Activated T-helper 1 cell treated with anti-CD3 and anti-CD28 coated beads, Interleukin-12 subunit alpha, Interleukin-12 subunit beta, Interleukin-2, Interleukin-4 antibody, amounts not matched to agents 30 ng/mL and 10 ng/mL and 1 ng/mL, durations not matched to agents 14 hours and 24 hours and 36 hours (primary cell): ENCODE measurements around the gene HPS1. TPM values are rescaled to one million over a fixed set of nuclear protein-coding genes. Genes with fewer than 3 reads are reported as not detected.
A peak's percentile ranks its signal among the peaks of the same experiment; 100 is the strongest.

Experiments used
- DNase-seq: peaks from one replicate; pipeline ENCODE4 v3.0.0; 2021; ENCODE audit warnings: low spot score
- H3K27ac Mint-ChIP-seq: one replicate; pipeline ENCODE4 v1.8.0; 2021; ENCODE audit warnings: mild to moderate bottlenecking, mixed read lengths
- H3K27me3 Mint-ChIP-seq: one replicate; pipeline ENCODE4 v1.8.0; 2022; ENCODE audit warnings: mild to moderate bottlenecking, moderate library complexity, mixed read lengths; ENCODE audit not compliant: insufficient read depth
- H3K36me3 Mint-ChIP-seq: one replicate; pipeline ENCODE4 v1.8.0; 2021; ENCODE audit warnings: low read depth, mixed read lengths
- H3K4me1 Mint-ChIP-seq: one replicate; pipeline ENCODE4 v1.8.0; 2021; ENCODE audit warnings: low read depth, mixed read lengths
- H3K4me3 Mint-ChIP-seq: one replicate; pipeline ENCODE4 v1.8.0; 2021; ENCODE audit warnings: mild to moderate bottlenecking, moderate library complexity, mixed read lengths
- H3K9me3 Mint-ChIP-seq: one replicate; pipeline ENCODE4 v1.8.0; 2021; ENCODE audit warnings: mixed read lengths
- intact Hi-C: fragments of 100-400 bp; cut with micrococcal nuclease; formaldehyde crosslinking; loops from one replicate; pipeline ENCODE4 v1.15.1; 2024
- total RNA-seq: library from RNA; stranded (reverse); gene quantifications from 2 replicates; pipeline ENCODE4 v1.2.3, GENCODE V29; 2022

HPS1 gene
- total RNA-seq, 1 donor from 2014 or later, result 63.1 TPM

- H3K36me3 Mint-ChIP-seq, result peaks cover 11% of the 10 kb centered on the region
- no peak overlapping the region for H3K27ac Mint-ChIP-seq
- no peaks in the 10 kb centered on the region for H3K9me3 Mint-ChIP-seq
- intact Hi-C loops, result no loop called here
- no peak overlapping the region for H3K4me3 Mint-ChIP-seq
- no peak for DNase-seq
- no peaks in the 10 kb centered on the region for H3K27me3 Mint-ChIP-seq
- H3K4me1 Mint-ChIP-seq, result no peaks in the 10 kb centered on the region
Measured at GRCh38 chr10:98422182-98422581, 24.6 kb downstream of the HPS1 start.

- intact Hi-C loops, result no loop called here
- no peak overlapping the region for H3K4me3 Mint-ChIP-seq
- H3K9me3 Mint-ChIP-seq, result no peaks in the 10 kb centered on the region
- no peaks in the 10 kb centered on the region for H3K4me1 Mint-ChIP-seq
- no peaks in the 10 kb centered on the region for H3K27me3 Mint-ChIP-seq
- H3K27ac Mint-ChIP-seq, result no peak overlapping the region
- no peak for DNase-seq
- peaks cover 11% of the 10 kb centered on the region for H3K36me3 Mint-ChIP-seq
Measured at GRCh38 chr10:98420786-98421185, 25.9 kb downstream of the HPS1 start.

- H3K9me3 Mint-ChIP-seq, result no peaks in the 10 kb centered on the region
- no peaks in the 10 kb centered on the region for H3K27me3 Mint-ChIP-seq
Measured at GRCh38 chr10:98419469-98420261, 27.1 kb downstream of the HPS1 start.

GRCh38 chr10:98418665-98419468 is 27.9 kb downstream of the HPS1 start:
- Mint-ChIP-seq H3K9me3 (no peaks in the 10 kb centered on the region), H3K4me3 (no peak overlapping the region), H3K27me3 (no peaks in the 10 kb centered on the region), H3K4me1 (peaks cover 15% of the 10 kb centered on the region), H3K36me3 (peaks cover 13% of the 10 kb centered on the region), H3K27ac (no peak overlapping the region)
- no peak for DNase-seq
- intact Hi-C loops, result no loop called here

More at GRCh38 chr10:98419469-98420261, 27.1 kb downstream of the HPS1 start:
- no peak overlapping the region for H3K27ac Mint-ChIP-seq
- DNase-seq, result no peak
- peaks cover 8% of the 10 kb centered on the region for H3K4me1 Mint-ChIP-seq
- intact Hi-C loops, result no loop called here
- H3K4me3 Mint-ChIP-seq, result no peak overlapping the region
- peaks cover 13% of the 10 kb centered on the region for H3K36me3 Mint-ChIP-seq

GRCh38 chr10:98417973-98418664 is 28.6 kb downstream of the HPS1 start:
- Mint-ChIP-seq H3K27ac (no peak overlapping the region), H3K4me1 (peaks cover 15% of the 10 kb centered on the region), H3K4me3 (no peak overlapping the region), H3K9me3 (no peaks in the 10 kb centered on the region), H3K36me3 (peaks cover 11% of the 10 kb centered on the region), H3K27me3 (no peaks in the 10 kb centered on the region)
- intact Hi-C loops, result no loop called here
- DNase-seq, result no peak

GRCh38 chr10:98417481-98417959 is 29.2 kb downstream of the HPS1 start:
- peaks cover 11% of the 10 kb centered on the region for H3K36me3 Mint-ChIP-seq
- no peak overlapping the region for H3K27ac Mint-ChIP-seq
- intact Hi-C loops, result no loop called here
- H3K9me3 Mint-ChIP-seq, result no peaks in the 10 kb centered on the region
- no peaks in the 10 kb centered on the region for H3K27me3 Mint-ChIP-seq
- no peak for DNase-seq
- H3K4me1 Mint-ChIP-seq, result peaks cover 15% of the 10 kb centered on the region
- no peak overlapping the region for H3K4me3 Mint-ChIP-seq

- Mint-ChIP-seq H3K27ac (no peak overlapping the region), H3K9me3 (no peaks in the 10 kb centered on the region), H3K27me3 (no peaks in the 10 kb centered on the region), H3K4me1 (peaks cover 15% of the 10 kb centered on the region), H3K36me3 (peaks cover 11% of the 10 kb centered on the region), H3K4me3 (no peak overlapping the region)
- DNase-seq, result no peak
- intact Hi-C loops, result no loop called here
Measured at GRCh38 chr10:98416606-98417388, 29.9 kb downstream of the HPS1 start.

GRCh38 chr10:98415731-98416119 is 31.0 kb downstream of the HPS1 start:
- intact Hi-C loops, result no loop called here
- H3K27ac Mint-ChIP-seq, result no peak overlapping the region

GRCh38 chr10:98414932-98415730 is 31.6 kb downstream of the HPS1 start, which contains the start of gene PYROXD2:
PYROXD2 (minus strand) TSS chr10:98415182; CDS start chr10:98415135, 47 bp downstream.
- intact Hi-C loops, result no loop called here
- Mint-ChIP-seq H3K4me3 (peak within 1 kb of the TSS; percentile 80), H3K27ac (peak within 1 kb of the TSS; percentile 62), H3K27me3 (no peaks in the 10 kb centered on the region), H3K36me3 (peaks cover 11% of the 10 kb centered on the region), H3K4me1 (peaks cover 15% of the 10 kb centered on the region), H3K9me3 (no peaks in the 10 kb centered on the region)
- peak; percentile 17 for DNase-seq

More at GRCh38 chr10:98415731-98416119, 31.0 kb downstream of the HPS1 start:
- peaks cover 15% of the 10 kb centered on the region for H3K4me1 Mint-ChIP-seq
- peaks cover 11% of the 10 kb centered on the region for H3K36me3 Mint-ChIP-seq
- DNase-seq, result no peak
- H3K27me3 Mint-ChIP-seq, result no peaks in the 10 kb centered on the region
- H3K4me3 Mint-ChIP-seq, result no peak overlapping the region
- H3K9me3 Mint-ChIP-seq, result no peaks in the 10 kb centered on the region

GRCh38 chr10:98414578-98414931 is 32.2 kb downstream of the HPS1 start:
- Mint-ChIP-seq H3K27me3 (no peaks in the 10 kb centered on the region), H3K9me3 (no peaks in the 10 kb centered on the region), H3K36me3 (peaks cover 8% of the 10 kb centered on the region), H3K27ac (peak overlapping the region; percentile 7), H3K4me3 (peak overlapping the region; percentile 80), H3K4me1 (peaks cover 15% of the 10 kb centered on the region)
- no peak for DNase-seq
- intact Hi-C loops, result no loop called here

- DNase-seq, result no peak
- intact Hi-C loops, result no loop called here
- Mint-ChIP-seq H3K4me1 (peaks cover 15% of the 10 kb centered on the region), H3K4me3 (no peak overlapping the region), H3K27me3 (no peaks in the 10 kb centered on the region), H3K27ac (no peak overlapping the region), H3K9me3 (no peaks in the 10 kb centered on the region), H3K36me3 (peaks cover 2% of the 10 kb centered on the region)
Measured at GRCh38 chr10:98411768-98412167, 35.0 kb downstream of the HPS1 start.
